Activated T-helper 17 cell treated with anti-CD3 and anti-CD28 coated beads, Interleukin-2, amount 50 U/mL, for 72 hours (primary cell): Measurements from ENCODE around the gene WASL. TPM values are rescaled to one million over a fixed set of nuclear protein-coding genes. Genes with fewer than 3 reads are reported as not detected.

Source experiments
- ATAC-seq: fragments of 150-1000 bp; cut with Tn5 transposase; replicated peaks from 2 replicates; pipeline ENCODE4 v1.10.0; 2021; ENCODE audit warnings: mild to moderate bottlenecking, moderate library complexity
- H3K27ac Mint-ChIP-seq: one replicate; pipeline ENCODE4 v1.8.0; 2022; ENCODE audit warnings: mixed read lengths
- H3K27me3 Mint-ChIP-seq: one replicate; pipeline ENCODE4 v1.8.0; 2022; ENCODE audit warnings: mixed read lengths
- H3K36me3 Mint-ChIP-seq: one replicate; pipeline ENCODE4 v1.8.0; 2022; ENCODE audit warnings: low read depth, mild to moderate bottlenecking, mixed read lengths
- H3K4me1 Mint-ChIP-seq: one replicate; pipeline ENCODE4 v1.8.0; 2022; ENCODE audit warnings: mixed read lengths
- H3K4me3 Mint-ChIP-seq: one replicate; pipeline ENCODE4 v1.8.0; 2022; ENCODE audit warnings: mild to moderate bottlenecking, mixed read lengths
- H3K9me3 Mint-ChIP-seq: one replicate; pipeline ENCODE4 v1.8.0; 2022; ENCODE audit warnings: mixed read lengths
- total RNA-seq, 2 donors: library from RNA; stranded (reverse); gene quantifications; one replicate each; pipeline ENCODE4 v1.2.3, GENCODE V29; 2022

Gene WASL
- total RNA-seq, 2 donors from 2014 or later: 8.0 to 8.7 TPM

DNA sequence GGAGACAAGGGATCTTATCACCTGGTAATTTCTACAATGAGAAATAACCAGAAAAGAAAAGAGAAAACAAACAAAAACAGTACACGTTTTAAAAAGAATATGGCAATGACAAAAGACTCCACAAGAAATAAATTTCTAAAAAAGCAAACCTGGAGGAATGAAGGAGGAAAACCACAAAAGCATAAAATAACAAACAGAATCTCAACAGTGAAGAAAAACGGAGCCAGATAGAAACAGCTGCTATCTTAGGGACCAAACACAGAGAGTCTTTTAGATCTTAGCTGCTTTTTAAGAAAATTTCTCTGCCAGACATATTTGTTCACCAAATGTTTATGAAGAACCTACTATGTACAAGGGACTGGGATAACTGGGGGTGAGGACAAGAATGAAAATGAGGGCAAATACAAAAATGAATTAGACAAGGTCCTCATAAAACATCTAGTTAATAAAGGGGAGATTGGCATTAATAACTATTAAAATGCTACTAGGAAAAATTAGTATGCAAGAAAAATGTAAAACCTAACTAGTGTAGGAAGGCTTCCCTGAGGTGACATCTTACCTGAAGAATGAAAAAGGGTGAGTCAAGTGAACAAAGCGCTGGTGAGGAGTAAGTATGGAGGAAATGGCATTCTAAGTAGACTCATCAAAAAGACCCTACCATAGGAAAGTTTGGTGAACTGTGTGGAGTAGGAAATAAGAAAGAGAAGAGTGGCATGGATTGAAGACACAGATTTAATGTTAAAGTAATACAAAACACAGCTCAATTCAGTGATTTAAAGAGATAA lies 34.3 kb downstream of the WASL start:
- ATAC-seq: no peak
- no peaks in the 10 kb centered on the region for H3K36me3 Mint-ChIP-seq
- H3K4me3 Mint-ChIP-seq: peak overlapping the region; percentile 0
- H3K27ac Mint-ChIP-seq: peak overlapping the region; percentile 13
- no peaks in the 10 kb centered on the region for H3K27me3 Mint-ChIP-seq
- peaks cover 41% of the 10 kb centered on the region for H3K4me1 Mint-ChIP-seq
- no peaks in the 10 kb centered on the region for H3K9me3 Mint-ChIP-seq

DNA sequence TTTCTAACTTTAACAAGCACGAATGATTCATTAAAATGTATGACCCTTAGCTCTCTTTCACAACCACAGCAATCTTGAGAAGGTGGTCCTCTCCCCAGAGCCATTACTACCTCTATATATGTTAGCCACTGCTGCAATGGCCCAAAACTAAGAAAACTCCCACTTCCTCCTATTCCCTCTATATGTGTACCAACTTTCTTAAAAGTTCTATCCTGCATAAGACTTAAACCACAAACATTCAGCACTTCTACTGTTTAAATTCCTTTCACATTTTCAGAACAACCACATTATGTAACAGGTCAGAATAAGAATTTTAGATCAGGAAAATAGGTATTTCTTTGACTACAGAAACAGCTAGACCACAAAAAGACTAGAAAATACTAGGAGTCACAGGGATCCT lies 36.2 kb downstream of the WASL start:
- Mint-ChIP-seq H3K36me3 (peaks cover 17% of the 10 kb centered on the region), H3K27me3 (no peaks in the 10 kb centered on the region), H3K4me3 (peak overlapping the region; percentile 12), H3K9me3 (no peaks in the 10 kb centered on the region), H3K4me1 (peaks cover 35% of the 10 kb centered on the region), H3K27ac (peak overlapping the region; percentile 2)
- ATAC-seq: no peak

- H3K4me3 Mint-ChIP-seq: peak overlapping the region; percentile 12
- H3K4me1 Mint-ChIP-seq: peaks cover 35% of the 10 kb centered on the region
- H3K27me3 Mint-ChIP-seq: no peaks in the 10 kb centered on the region
- H3K27ac Mint-ChIP-seq: peak overlapping the region; percentile 2
- peak; percentile 90 for ATAC-seq
- H3K9me3 Mint-ChIP-seq: no peaks in the 10 kb centered on the region
- peaks cover 25% of the 10 kb centered on the region for H3K36me3 Mint-ChIP-seq
These were observed 36.9 kb downstream of the WASL start for GRCh38 chr7:123711832-123712293.

- ATAC-seq: no peak
- H3K27ac Mint-ChIP-seq: peak overlapping the region; percentile 2
- no peaks in the 10 kb centered on the region for H3K9me3 Mint-ChIP-seq
- peaks cover 35% of the 10 kb centered on the region for H3K36me3 Mint-ChIP-seq
- H3K27me3 Mint-ChIP-seq: no peaks in the 10 kb centered on the region
- peak overlapping the region; percentile 12 for H3K4me3 Mint-ChIP-seq
- H3K4me1 Mint-ChIP-seq: peaks cover 35% of the 10 kb centered on the region
These were observed 38.1 kb downstream of the WASL start for GRCh38 chr7:123710683-123711082.

GRCh38 chr7:123709525-123709924 lies 39.3 kb downstream of the WASL start:
- Mint-ChIP-seq H3K27ac (no peak overlapping the region), H3K27me3 (no peaks in the 10 kb centered on the region), H3K4me1 (peaks cover 24% of the 10 kb centered on the region), H3K9me3 (no peaks in the 10 kb centered on the region), H3K4me3 (no peak overlapping the region), H3K36me3 (peaks cover 45% of the 10 kb centered on the region)
- no peak for ATAC-seq

GRCh38 chr7:123705211-123705901 lies 43.4 kb downstream of the WASL start:
- no peak for ATAC-seq
- Mint-ChIP-seq H3K27ac (peak overlapping the region; percentile 3), H3K4me3 (no peak overlapping the region), H3K36me3 (peaks cover 70% of the 10 kb centered on the region), H3K27me3 (no peaks in the 10 kb centered on the region), H3K9me3 (no peaks in the 10 kb centered on the region), H3K4me1 (peaks cover 1% of the 10 kb centered on the region)

GRCh38 chr7:123695944-123696677 lies 52.7 kb downstream of the WASL start:
- H3K27me3 Mint-ChIP-seq: no peaks in the 10 kb centered on the region
- no peaks in the 10 kb centered on the region for H3K9me3 Mint-ChIP-seq
- ATAC-seq: no peak
- H3K4me1 Mint-ChIP-seq: no peaks in the 10 kb centered on the region
- peaks cover 85% of the 10 kb centered on the region for H3K36me3 Mint-ChIP-seq
- H3K27ac Mint-ChIP-seq: no peak overlapping the region
- no peak overlapping the region for H3K4me3 Mint-ChIP-seq

DNA sequence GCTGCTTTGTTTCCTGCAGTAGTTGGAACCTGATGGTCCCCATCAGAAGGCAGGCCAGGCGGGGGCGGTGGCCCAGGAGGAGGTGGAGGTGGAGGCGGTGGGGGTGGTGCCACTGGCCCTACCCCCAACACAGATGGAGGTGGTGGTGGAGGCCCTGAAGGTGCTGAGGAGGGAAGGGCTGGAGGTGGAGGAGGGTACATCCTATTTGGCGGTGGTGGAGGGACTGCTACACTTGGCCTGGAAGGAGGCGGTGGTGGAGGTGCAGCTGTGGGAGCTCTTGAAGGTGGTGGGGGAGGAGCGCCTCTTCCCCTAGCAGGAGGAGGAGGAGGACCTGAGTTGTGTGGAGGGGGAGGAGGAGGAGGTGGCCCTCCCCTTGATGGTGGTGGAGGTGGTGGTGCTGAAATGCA lies 56.3 kb downstream of the WASL start:
- no peaks in the 10 kb centered on the region for H3K9me3 Mint-ChIP-seq
- no peak overlapping the region for H3K4me3 Mint-ChIP-seq
- H3K27me3 Mint-ChIP-seq: no peaks in the 10 kb centered on the region
- ATAC-seq: no peak
- H3K36me3 Mint-ChIP-seq: peaks cover 85% of the 10 kb centered on the region
- no peaks in the 10 kb centered on the region for H3K4me1 Mint-ChIP-seq
- no peak overlapping the region for H3K27ac Mint-ChIP-seq

GRCh38 chr7:123690550-123690949 lies 58.3 kb downstream of the WASL start:
- Mint-ChIP-seq H3K4me3 (no peak overlapping the region), H3K9me3 (no peaks in the 10 kb centered on the region), H3K27me3 (no peaks in the 10 kb centered on the region), H3K36me3 (peaks cover 83% of the 10 kb centered on the region), H3K27ac (no peak overlapping the region), H3K4me1 (no peaks in the 10 kb centered on the region)
- ATAC-seq: no peak

DNA sequence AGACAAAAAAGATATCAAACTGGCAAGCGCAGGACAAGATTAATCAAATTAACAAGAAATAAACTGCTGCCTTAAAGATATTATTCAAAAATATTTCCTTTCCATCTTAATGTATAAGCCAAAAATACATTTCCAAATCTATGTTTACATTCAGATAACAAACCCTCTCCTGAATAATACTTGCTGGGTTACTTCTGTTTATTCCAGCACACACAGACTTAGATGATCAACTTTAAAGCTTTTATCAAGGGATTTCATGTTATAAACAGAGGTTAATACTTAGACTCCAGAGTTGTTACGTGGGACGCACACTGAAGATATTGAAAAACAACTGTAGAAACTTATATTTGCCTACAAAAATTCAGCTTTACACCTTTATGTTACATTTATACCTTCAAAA lies 59.6 kb downstream of the WASL start:
- H3K27me3 Mint-ChIP-seq: no peaks in the 10 kb centered on the region
- peaks cover 83% of the 10 kb centered on the region for H3K36me3 Mint-ChIP-seq
- no peak overlapping the region for H3K27ac Mint-ChIP-seq
- H3K9me3 Mint-ChIP-seq: no peaks in the 10 kb centered on the region
- ATAC-seq: no peak
- H3K4me3 Mint-ChIP-seq: no peak overlapping the region
- H3K4me1 Mint-ChIP-seq: no peaks in the 10 kb centered on the region

DNA sequence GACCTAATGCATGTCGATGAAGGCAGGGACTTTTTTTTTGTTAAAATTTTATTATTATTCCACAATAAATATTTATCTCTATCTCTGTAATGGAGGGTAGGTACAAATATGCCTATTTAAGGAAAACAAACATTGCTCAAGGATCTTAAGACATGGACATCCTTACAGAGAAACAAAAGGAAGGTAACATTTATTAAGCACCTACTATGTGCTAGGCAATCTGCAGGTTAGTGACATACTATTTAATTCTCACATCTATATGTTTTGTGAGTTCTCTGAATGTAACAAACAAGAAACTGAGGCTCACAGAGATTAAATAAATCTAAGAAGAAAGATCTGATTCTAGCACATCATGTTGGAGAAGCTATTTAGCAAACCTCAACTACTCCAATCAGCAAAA lies 61.1 kb downstream of the WASL start:
- Mint-ChIP-seq H3K4me3 (no peak overlapping the region), H3K36me3 (peaks cover 80% of the 10 kb centered on the region), H3K9me3 (no peaks in the 10 kb centered on the region), H3K27ac (no peak overlapping the region), H3K4me1 (no peaks in the 10 kb centered on the region), H3K27me3 (no peaks in the 10 kb centered on the region)
- no peak for ATAC-seq

DNA sequence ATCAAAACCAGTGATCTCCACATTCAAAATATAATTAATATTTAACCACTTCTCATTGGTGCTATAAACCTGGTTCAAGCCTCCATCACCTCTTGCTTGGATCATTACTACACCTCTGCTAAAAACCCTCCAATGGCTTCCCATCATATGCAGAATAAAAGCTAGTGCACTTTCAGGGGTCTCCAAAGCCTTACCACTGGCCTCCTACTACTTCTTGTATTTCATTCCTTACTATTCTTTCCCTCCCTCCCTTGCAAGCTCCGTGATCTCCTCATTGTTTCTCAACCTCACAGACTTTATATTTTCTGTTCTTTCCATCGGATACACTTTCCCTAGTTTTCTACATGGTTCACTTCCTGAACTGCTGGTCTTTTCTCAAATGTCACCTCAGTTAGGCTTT lies 61.6 kb downstream of the WASL start:
- no peak for ATAC-seq
- no peaks in the 10 kb centered on the region for H3K27me3 Mint-ChIP-seq
- H3K27ac Mint-ChIP-seq: peak overlapping the region; percentile 14
- no peaks in the 10 kb centered on the region for H3K9me3 Mint-ChIP-seq
- no peaks in the 10 kb centered on the region for H3K4me1 Mint-ChIP-seq
- no peak overlapping the region for H3K4me3 Mint-ChIP-seq
- H3K36me3 Mint-ChIP-seq: peaks cover 74% of the 10 kb centered on the region

DNA sequence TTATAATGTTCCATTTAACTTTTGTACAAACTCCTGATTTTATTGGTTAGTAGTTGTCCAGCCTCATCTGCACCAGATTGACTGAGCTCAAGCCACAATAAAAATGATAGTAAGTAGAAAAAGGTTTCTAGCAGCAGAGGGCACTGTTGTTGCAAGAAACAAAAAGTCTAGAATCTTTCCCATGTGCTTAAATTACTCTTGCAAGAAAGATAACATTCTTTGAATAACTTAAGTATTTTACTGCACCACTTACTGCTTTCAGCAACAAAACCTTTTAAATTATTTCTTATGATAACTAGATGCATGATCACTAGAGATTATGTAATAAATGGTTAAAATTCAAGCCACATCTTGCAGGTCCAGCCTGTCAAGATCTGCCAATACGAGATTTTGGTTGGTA lies 66.1 kb downstream of the WASL start:
- ATAC-seq: no peak
- no peaks in the 10 kb centered on the region for H3K9me3 Mint-ChIP-seq
- H3K27ac Mint-ChIP-seq: no peak overlapping the region
- H3K27me3 Mint-ChIP-seq: no peaks in the 10 kb centered on the region
- H3K4me1 Mint-ChIP-seq: no peaks in the 10 kb centered on the region
- H3K36me3 Mint-ChIP-seq: peaks cover 60% of the 10 kb centered on the region
- no peak overlapping the region for H3K4me3 Mint-ChIP-seq

DNA sequence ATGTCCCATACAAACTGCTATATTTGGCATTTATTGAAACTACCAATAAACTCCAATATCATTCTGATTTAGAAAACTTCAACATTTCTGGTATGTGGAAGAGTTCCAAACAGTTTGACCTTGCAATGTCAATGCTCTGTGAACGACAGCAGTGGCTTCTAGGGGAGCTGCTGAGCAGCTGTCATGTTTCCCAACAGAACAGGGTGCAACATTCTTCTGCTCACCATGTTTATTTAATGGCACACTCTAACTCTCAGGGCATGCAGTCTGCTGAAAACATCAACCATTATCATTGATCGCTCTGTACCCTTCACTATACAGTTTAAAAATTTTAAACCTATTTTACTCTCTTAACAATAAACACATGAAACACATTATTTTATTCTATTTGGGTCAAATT lies 67.2 kb downstream of the WASL start:
- H3K36me3 Mint-ChIP-seq: peaks cover 50% of the 10 kb centered on the region
- H3K27me3 Mint-ChIP-seq: no peaks in the 10 kb centered on the region
- no peak overlapping the region for H3K4me3 Mint-ChIP-seq
- no peak overlapping the region for H3K27ac Mint-ChIP-seq
- no peak for ATAC-seq
- no peaks in the 10 kb centered on the region for H3K9me3 Mint-ChIP-seq
- no peaks in the 10 kb centered on the region for H3K4me1 Mint-ChIP-seq
